HG02763 (cell line): Measurements from ENCODE around the gene RFPL3.
"Not testable (repeated sequence)": the region's sequence is repeated elsewhere in the genome, so short reads cannot be mapped to it uniquely, and the experiment has no call there.

Source experiments
- ATAC-seq: cut with Tn5 transposase; IDR thresholded peaks from one replicate; pipeline ENCODE4 v1.9.1; 2021; ENCODE audit warnings: mild to moderate bottlenecking, moderate library complexity; ENCODE audit not compliant: unreplicated experiment

The RFPL3 gene

GRCh38 chr22:32352681-32353080 lies 5.0 kb upstream of the RFPL3 start:
- ATAC-seq, result no peak

GRCh38 chr22:32353292-32353691 lies 4.4 kb upstream of the RFPL3 start:
- ATAC-seq, result no peak

- no peak for ATAC-seq
These were observed 3.8 kb upstream of the RFPL3 start for GRCh38 chr22:32353840-32354239.

GRCh38 chr22:32354360-32355351 lies 3.0 kb upstream of the RFPL3 start:
- ATAC-seq, result no peak

GRCh38 chr22:32355760-32356159 lies 1.9 kb upstream of the RFPL3 start:
- ATAC-seq, result no peak

GRCh38 chr22:32360096-32360495 lies 2.4 kb downstream of the RFPL3 start:
- not testable (repeated sequence) for ATAC-seq

GRCh38 chr22:32361257-32361656 lies 3.6 kb downstream of the RFPL3 start:
- ATAC-seq, result no peak

- ATAC-seq, result no peak
These were observed 6.5 kb downstream of the RFPL3 start for GRCh38 chr22:32364210-32364609.

GRCh38 chr22:32375678-32376450 lies 18.2 kb downstream of the RFPL3 start:
- ATAC-seq, result no peak

- ATAC-seq, result no peak
These were observed 19.0 kb downstream of the RFPL3 start for GRCh38 chr22:32376681-32377080.

GRCh38 chr22:32378707-32379272 lies 21.1 kb downstream of the RFPL3 start:
- ATAC-seq, result no peak

- ATAC-seq, result no peak
These were observed 23.3 kb downstream of the RFPL3 start for GRCh38 chr22:32380991-32381390.

- ATAC-seq, result no peak
These were observed 28.0 kb downstream of the RFPL3 start for GRCh38 chr22:32385681-32386080.

- no peak for ATAC-seq
These were observed 32.0 kb downstream of the RFPL3 start for GRCh38 chr22:32389685-32390084.

GRCh38 chr22:32395107-32395506 lies 37.4 kb downstream of the RFPL3 start:
- no peak for ATAC-seq

GRCh38 chr22:32396255-32396654 lies 38.6 kb downstream of the RFPL3 start:
- ATAC-seq, result no peak

- no peak for ATAC-seq
These were observed 39.1 kb downstream of the RFPL3 start for GRCh38 chr22:32396746-32397145.

GRCh38 chr22:32401486-32401885 lies 43.8 kb downstream of the RFPL3 start:
- ATAC-seq, result no peak

GRCh38 chr22:32404021-32404420 lies 46.4 kb downstream of the RFPL3 start:
- ATAC-seq, result no peak

GRCh38 chr22:32407312-32407711 lies 49.6 kb downstream of the RFPL3 start:
- ATAC-seq, result no peak

- ATAC-seq, result no peak
These were observed 50.3 kb downstream of the RFPL3 start for GRCh38 chr22:32407936-32408335.
